Measurements from ENCODE around the gene SPAG5.
"Not testable (repeated sequence)": the region's sequence is repeated elsewhere in the genome, so short reads cannot be mapped to it uniquely, and the experiment has no call there.

SPAG5 gene

DNA sequence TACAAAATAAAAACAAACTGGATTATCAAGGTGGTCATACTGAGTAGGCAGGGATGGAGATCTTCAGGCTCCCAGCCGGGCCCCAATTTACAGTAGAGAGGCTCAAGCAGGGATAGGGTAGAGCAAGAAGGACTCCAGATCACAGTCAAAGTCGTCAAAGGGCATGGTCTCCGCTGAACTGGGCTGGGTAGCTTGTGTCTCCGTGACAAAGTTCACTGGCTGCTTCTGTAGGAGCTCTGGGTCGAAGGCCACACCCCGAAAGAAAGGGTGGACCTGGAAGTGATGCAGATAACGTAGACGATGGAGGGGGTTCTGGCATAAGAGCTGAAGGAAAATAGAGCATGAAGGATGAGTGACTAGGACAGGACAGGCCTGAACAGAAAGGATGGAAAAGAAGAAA, 11.6 kb upstream of the SPAG5 start:
- no peak overlapping the region for H3K27ac ChIP-seq (ENCODE audit: low read length)
- no peaks in the 10 kb centered on the region for H3K9me3 ChIP-seq (ENCODE audit: control insufficient read depth, insufficient read depth, low read length)
- H3K36me3 ChIP-seq (ENCODE audit: control insufficient read depth, insufficient read depth, low read length) = peaks cover 20% of the 10 kb centered on the region
- no peak for DNase-seq (ENCODE audit: low read depth, low spot score)
- no peaks in the 10 kb centered on the region for H3K27me3 ChIP-seq (ENCODE audit: control insufficient read depth, insufficient read depth, low read length)
- H3K4me1 ChIP-seq (ENCODE audit: control insufficient read depth, insufficient read depth, low read length) = no peaks in the 10 kb centered on the region
- H3K4me3 ChIP-seq (ENCODE audit: low read length) = no peak overlapping the region
- no CpG with 5 or more reads among the region's 8 CpGs for WGBS (ENCODE audit: insufficient coverage, insufficient read length)

DNA sequence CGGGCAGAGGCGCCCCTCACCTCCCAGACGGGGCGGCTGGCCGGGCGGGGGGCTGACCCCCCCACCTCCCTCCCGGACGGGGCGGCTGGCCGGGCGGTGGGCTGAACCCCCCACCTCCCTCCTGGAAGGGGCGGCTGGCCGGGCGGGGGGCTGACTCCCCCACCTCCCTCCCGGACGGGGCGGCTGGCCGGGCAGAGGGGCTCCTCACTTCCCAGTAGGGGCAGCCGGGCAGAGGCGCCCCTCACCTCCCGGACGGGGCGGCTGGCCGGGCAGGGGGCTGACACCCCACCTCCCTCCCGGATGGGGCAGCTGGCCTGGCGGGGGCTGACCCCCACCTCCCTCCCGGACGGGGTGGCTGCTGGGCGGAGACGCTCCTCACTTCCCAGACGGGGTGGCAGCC, 5.2 kb upstream of the SPAG5 start:
- not testable (repeated sequence) for H3K27ac ChIP-seq (ENCODE audit: low read length); H3K27me3 ChIP-seq (ENCODE audit: control insufficient read depth, insufficient read depth, low read length); DNase-seq (ENCODE audit: low read depth, low spot score); H3K9me3 ChIP-seq (ENCODE audit: control insufficient read depth, insufficient read depth, low read length); H3K4me3 ChIP-seq (ENCODE audit: low read length); H3K4me1 ChIP-seq (ENCODE audit: control insufficient read depth, insufficient read depth, low read length); H3K36me3 ChIP-seq (ENCODE audit: control insufficient read depth, insufficient read depth, low read length)
- WGBS (ENCODE audit: insufficient coverage, insufficient read length) = no CpG with 5 or more reads among the region's 31 CpGs

DNA sequence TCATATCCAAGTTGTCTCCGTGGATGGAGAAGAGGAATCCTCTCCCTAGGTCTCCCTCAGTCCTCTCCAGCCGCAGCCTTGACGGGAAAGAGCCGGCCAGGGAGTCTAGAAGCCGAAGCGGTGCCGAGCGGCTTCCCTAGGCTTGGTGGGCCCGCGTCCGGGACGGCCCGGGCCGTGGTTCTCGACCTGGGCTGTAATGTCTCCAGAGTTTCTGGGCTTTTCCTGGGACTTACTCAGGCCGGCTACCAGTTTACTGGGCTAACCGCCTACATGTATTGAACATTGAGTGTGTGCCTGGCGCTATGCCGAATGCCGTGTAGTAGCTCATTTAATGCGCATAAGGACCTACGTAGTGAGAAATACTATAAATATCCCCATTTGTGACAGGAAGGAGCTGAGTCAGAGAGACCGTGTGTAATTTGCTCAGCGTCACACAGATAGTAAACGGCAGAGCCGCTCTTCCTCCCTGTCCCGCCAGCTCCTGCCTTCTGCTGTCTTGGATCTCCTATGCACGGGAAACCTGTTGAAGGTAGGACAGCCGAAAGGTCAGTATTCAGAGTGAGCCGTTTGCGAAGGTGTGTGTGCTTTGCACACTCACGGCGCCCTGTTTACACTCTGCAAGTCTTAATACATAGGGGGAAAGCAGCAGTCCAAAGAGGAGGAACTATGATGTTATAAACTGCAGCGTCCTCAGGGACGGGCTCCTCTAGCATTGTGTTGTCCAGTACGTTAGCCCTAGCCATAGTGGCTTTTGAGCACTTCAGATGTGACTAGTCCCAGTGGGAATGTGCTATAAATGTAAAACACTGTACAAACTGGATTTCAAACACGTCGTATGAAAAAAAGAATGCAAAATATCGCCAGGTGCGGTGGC, 723 bp upstream of the SPAG5 start:
- no peaks in the 10 kb centered on the region for H3K9me3 ChIP-seq (ENCODE audit: control insufficient read depth, insufficient read depth, low read length)
- peak overlapping the region; percentile 35; the same call in 1 of the 2 replicates for H3K4me3 ChIP-seq (ENCODE audit: low read length)
- no peaks in the 10 kb centered on the region for H3K36me3 ChIP-seq (ENCODE audit: control insufficient read depth, insufficient read depth, low read length)
- H3K27me3 ChIP-seq (ENCODE audit: control insufficient read depth, insufficient read depth, low read length) = no peaks in the 10 kb centered on the region
- no peak overlapping the region for H3K27ac ChIP-seq (ENCODE audit: low read length)
- no peak for DNase-seq (ENCODE audit: low read depth, low spot score)
- H3K4me1 ChIP-seq (ENCODE audit: control insufficient read depth, insufficient read depth, low read length) = peaks cover 2% of the 10 kb centered on the region; the same call in 1 of the 2 replicates
- WGBS (ENCODE audit: insufficient coverage, insufficient read length) = no CpG with 5 or more reads among the region's 40 CpGs

DNA sequence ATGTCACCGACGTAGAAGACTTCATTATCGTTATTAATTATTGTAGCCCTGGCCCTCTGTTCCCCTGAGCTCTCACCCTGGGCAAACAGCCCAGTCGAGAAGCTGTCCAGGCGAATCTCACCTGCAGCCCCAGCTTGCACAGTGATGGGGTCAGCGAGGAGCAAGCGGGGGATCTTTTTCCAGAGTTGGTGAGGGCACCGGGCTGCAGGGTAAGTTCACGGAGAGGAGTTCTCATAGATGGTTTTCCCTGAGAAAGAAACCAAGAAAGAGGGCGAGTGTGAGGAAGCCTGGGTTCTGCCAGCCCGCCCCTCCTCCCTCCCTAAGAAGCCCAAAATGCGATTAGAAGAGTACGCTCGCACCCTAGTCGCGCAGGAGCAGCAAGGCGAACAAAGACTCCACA, 436 bp downstream of the SPAG5 start:
- no CpG with 5 or more reads among the region's 17 CpGs for WGBS (ENCODE audit: insufficient coverage, insufficient read length)
- DNase-seq (ENCODE audit: low read depth, low spot score) = no peak
- no peaks in the 10 kb centered on the region for H3K27me3 ChIP-seq (ENCODE audit: control insufficient read depth, insufficient read depth, low read length)
- H3K36me3 ChIP-seq (ENCODE audit: control insufficient read depth, insufficient read depth, low read length) = no peaks in the 10 kb centered on the region
- no peaks in the 10 kb centered on the region for H3K9me3 ChIP-seq (ENCODE audit: control insufficient read depth, insufficient read depth, low read length)
- H3K27ac ChIP-seq (ENCODE audit: low read length) = no peak overlapping the region
- peaks cover 2% of the 10 kb centered on the region; the same call in 1 of the 2 replicates for H3K4me1 ChIP-seq (ENCODE audit: control insufficient read depth, insufficient read depth, low read length)
- peak overlapping the region; percentile 82 for H3K4me3 ChIP-seq (ENCODE audit: low read length)

DNA sequence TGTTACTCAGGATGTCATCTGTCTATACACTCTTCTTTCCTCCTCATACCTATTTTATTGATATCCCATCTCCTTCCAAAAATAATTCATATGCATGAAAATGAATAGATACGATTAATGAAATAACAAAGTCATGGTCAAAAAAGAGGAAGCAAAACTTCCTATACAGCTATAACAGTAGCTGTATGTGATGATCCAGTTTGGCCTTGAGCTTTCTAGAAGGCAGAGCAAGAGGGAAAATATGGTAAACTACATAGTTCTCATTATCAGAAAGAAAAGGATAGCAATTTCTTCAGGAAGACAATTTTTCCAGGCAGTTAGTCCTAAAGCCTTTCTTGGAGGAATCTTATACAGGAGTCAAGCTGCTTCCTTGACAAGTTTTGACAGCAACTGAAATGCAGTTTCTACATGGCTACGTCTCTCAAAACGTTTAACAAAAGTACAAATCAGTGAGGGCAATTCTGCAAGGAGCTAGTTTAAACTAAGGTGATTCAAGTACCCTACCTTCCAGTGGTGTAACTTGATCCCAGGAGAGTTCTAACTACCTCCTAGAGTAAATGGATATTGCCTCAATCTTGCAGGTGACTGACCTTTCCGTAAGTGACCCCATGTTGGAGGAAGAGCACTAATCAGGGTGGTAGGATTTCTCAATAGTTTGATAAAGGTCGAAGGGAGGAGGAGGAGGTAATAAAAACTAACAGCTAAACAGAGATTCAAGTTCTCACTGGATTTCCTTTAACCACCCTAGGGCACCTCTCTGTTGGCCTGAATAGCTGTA, 1.0 kb downstream of the SPAG5 start:
- no peak for DNase-seq (ENCODE audit: low read depth, low spot score)
- H3K4me3 ChIP-seq (ENCODE audit: low read length) = peak overlapping the region; percentile 82; the same call in 1 of the 2 replicates
- H3K4me1 ChIP-seq (ENCODE audit: control insufficient read depth, insufficient read depth, low read length) = peaks cover 2% of the 10 kb centered on the region; the same call in 1 of the 2 replicates
- H3K36me3 ChIP-seq (ENCODE audit: control insufficient read depth, insufficient read depth, low read length) = peaks cover under 1% of the 10 kb centered on the region; the same call in 1 of the 2 replicates
- no peak overlapping the region for H3K27ac ChIP-seq (ENCODE audit: low read length)
- H3K9me3 ChIP-seq (ENCODE audit: control insufficient read depth, insufficient read depth, low read length) = no peaks in the 10 kb centered on the region
- H3K27me3 ChIP-seq (ENCODE audit: control insufficient read depth, insufficient read depth, low read length) = no peaks in the 10 kb centered on the region
- WGBS (ENCODE audit: insufficient coverage, insufficient read length) = 100% methylated on average over 1 of the region's 5 CpGs

DNA sequence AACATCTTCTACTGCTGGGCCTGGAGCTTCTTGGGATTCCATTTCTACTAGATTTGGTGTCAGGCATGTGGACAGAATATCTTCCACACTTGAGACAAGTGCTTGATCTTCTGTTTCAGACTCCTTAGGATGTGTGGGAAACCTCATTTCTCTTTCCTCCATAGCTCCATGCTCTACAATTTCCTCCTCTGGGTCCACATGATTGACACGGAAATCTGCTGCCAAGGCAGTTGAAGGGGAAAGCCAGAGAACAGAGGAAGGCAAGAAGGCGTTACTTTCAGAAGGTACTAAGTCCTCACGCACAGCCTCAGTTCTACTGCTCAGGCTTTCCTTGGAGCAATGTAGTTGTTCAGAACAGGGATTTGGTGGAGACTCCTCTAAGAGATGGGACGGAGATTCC, 6.6 kb downstream of the SPAG5 start:
- no CpG with 5 or more reads among the region's 4 CpGs for WGBS (ENCODE audit: insufficient coverage, insufficient read length)
- no peak overlapping the region for H3K4me3 ChIP-seq (ENCODE audit: low read length)
- H3K27me3 ChIP-seq (ENCODE audit: control insufficient read depth, insufficient read depth, low read length) = no peaks in the 10 kb centered on the region
- no peak overlapping the region for H3K27ac ChIP-seq (ENCODE audit: low read length)
- peaks cover 20% of the 10 kb centered on the region; the same call in 1 of the 2 replicates for H3K36me3 ChIP-seq (ENCODE audit: control insufficient read depth, insufficient read depth, low read length)
- no peak for DNase-seq (ENCODE audit: low read depth, low spot score)
- no peaks in the 10 kb centered on the region for H3K9me3 ChIP-seq (ENCODE audit: control insufficient read depth, insufficient read depth, low read length)
- no peaks in the 10 kb centered on the region for H3K4me1 ChIP-seq (ENCODE audit: control insufficient read depth, insufficient read depth, low read length)

DNA sequence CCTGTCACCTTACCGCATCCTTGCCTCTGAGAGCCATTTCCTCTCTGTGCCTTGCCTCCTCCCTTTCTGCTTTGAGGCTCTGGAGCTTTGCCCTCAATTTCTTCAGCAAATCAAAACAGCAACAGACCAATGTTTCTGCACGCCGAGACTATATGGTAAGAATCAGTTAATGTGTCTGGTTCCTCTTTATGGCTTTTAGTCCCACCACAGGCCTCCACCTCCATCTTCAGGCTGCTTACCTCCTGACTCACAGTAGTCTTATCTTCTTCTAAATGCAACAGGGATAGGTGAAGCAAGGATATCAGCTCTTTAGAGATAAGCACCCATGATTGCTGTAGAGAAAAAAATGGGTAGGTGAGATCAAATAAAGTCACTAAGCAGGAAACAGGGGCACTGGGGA, 13.0 kb downstream of the SPAG5 start:
- DNase-seq (ENCODE audit: low read depth, low spot score) = no peak
- no CpG with 5 or more reads among the region's 3 CpGs for WGBS (ENCODE audit: insufficient coverage, insufficient read length)
- Histone ChIP-seq H3K27ac (ENCODE audit: low read length) (no peak overlapping the region), H3K4me3 (ENCODE audit: low read length) (no peak overlapping the region), H3K36me3 (ENCODE audit: control insufficient read depth, insufficient read depth, low read length) (peaks cover 46% of the 10 kb centered on the region), H3K27me3 (ENCODE audit: control insufficient read depth, insufficient read depth, low read length) (no peaks in the 10 kb centered on the region), H3K4me1 (ENCODE audit: control insufficient read depth, insufficient read depth, low read length) (no peaks in the 10 kb centered on the region), H3K9me3 (ENCODE audit: control insufficient read depth, insufficient read depth, low read length) (no peaks in the 10 kb centered on the region)

DNA sequence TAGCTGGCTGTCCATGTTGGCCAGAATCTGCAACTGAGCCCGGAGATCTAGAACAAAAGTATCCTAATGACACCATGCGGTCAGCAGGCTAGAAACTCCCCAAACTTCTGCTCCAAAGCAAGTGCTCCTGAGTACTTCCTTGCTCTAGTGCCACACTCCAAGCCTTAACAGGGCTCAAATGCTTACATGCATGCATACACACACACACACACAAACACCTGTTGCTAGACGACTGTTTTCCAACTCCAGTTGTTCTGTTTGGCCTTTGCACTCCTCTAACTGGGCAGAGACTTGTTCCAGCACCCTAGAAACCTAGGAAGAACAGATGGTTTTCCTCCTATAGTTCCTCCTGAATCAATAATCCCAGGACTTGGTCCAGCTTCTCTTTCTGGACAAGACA, 14.4 kb downstream of the SPAG5 start:
- Histone ChIP-seq H3K9me3 (ENCODE audit: control insufficient read depth, insufficient read depth, low read length) (no peaks in the 10 kb centered on the region), H3K4me1 (ENCODE audit: control insufficient read depth, insufficient read depth, low read length) (no peaks in the 10 kb centered on the region), H3K4me3 (ENCODE audit: low read length) (no peak overlapping the region), H3K27ac (ENCODE audit: low read length) (no peak overlapping the region), H3K27me3 (ENCODE audit: control insufficient read depth, insufficient read depth, low read length) (no peaks in the 10 kb centered on the region), H3K36me3 (ENCODE audit: control insufficient read depth, insufficient read depth, low read length) (peaks cover 50% of the 10 kb centered on the region)
- no peak for DNase-seq (ENCODE audit: low read depth, low spot score)
- WGBS (ENCODE audit: insufficient coverage, insufficient read length) = no CpG with 5 or more reads among the region's 3 CpGs

DNA sequence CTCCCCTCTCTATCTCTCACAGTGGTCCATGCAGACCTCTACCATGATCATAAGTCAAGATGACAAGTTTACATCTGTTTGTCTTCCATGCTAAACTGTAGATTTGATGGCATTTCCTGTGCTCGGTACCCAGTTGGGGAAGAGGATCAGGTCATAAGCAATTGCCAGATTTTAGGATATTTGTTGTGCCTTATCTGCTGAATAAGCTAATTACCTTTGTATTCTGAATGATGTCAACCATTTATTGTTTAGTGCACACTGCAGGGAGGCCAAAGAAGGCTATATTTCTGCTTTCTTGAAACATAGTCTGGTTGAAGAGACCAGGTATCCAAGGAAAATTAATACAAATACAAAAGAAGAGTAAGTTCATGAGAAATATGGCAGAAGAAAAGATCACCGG, 16.3 kb downstream of the SPAG5 start:
- peaks cover 61% of the 10 kb centered on the region for H3K36me3 ChIP-seq (ENCODE audit: control insufficient read depth, insufficient read depth, low read length)
- no peak overlapping the region for H3K27ac ChIP-seq (ENCODE audit: low read length)
- H3K27me3 ChIP-seq (ENCODE audit: control insufficient read depth, insufficient read depth, low read length) = no peaks in the 10 kb centered on the region
- no peaks in the 10 kb centered on the region for H3K9me3 ChIP-seq (ENCODE audit: control insufficient read depth, insufficient read depth, low read length)
- DNase-seq (ENCODE audit: low read depth, low spot score) = no peak
- H3K4me3 ChIP-seq (ENCODE audit: low read length) = no peak overlapping the region
- WGBS (ENCODE audit: insufficient coverage, insufficient read length) = no CpG with 5 or more reads among the region's 2 CpGs
- no peaks in the 10 kb centered on the region for H3K4me1 ChIP-seq (ENCODE audit: control insufficient read depth, insufficient read depth, low read length)

DNA sequence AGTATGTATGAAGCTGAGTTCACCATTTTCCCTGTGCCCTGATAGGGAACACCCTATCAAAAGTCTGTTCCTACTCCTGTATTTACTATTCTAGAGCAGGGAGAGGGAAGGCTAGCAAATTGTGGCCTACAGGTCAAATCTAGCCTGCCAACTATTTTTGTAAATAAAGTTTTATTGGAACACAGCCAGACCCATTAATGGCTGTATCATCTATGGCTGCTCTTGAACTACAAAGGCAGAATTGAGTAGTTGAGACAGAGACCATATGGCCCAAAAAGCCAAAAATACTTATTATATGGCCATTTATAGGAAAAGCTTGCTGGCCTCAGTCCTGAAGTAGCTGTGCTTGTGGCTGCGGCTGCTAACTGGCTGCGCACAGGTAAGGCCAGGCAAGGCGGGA, 17.9 kb downstream of the SPAG5 start:
- H3K4me1 ChIP-seq (ENCODE audit: control insufficient read depth, insufficient read depth, low read length) = peaks cover 4% of the 10 kb centered on the region; the same call in 1 of the 2 replicates
- no peak overlapping the region for H3K27ac ChIP-seq (ENCODE audit: low read length)
- peaks cover 57% of the 10 kb centered on the region for H3K36me3 ChIP-seq (ENCODE audit: control insufficient read depth, insufficient read depth, low read length)
- no peak overlapping the region for H3K4me3 ChIP-seq (ENCODE audit: low read length)
- H3K9me3 ChIP-seq (ENCODE audit: control insufficient read depth, insufficient read depth, low read length) = no peaks in the 10 kb centered on the region
- WGBS (ENCODE audit: insufficient coverage, insufficient read length) = no CpG with 5 or more reads among the region's 3 CpGs
- DNase-seq (ENCODE audit: low read depth, low spot score) = no peak
- no peaks in the 10 kb centered on the region for H3K27me3 ChIP-seq (ENCODE audit: control insufficient read depth, insufficient read depth, low read length)

Data from iPS DF 6.9 (cell line).